ENCODE results near the gene PPP1R9A. TPM values are rescaled to one million over a fixed set of nuclear protein-coding genes. Genes with fewer than 3 reads are reported as not detected.

The PPP1R9A gene
- total RNA-seq, 2 experiments from 2014 or later = not detected

GRCh38 chr7:95102662-95103061, 195.3 kb downstream of the PPP1R9A start:
- no peak for DNase-seq
- Mint-ChIP-seq H3K27me3 (no peaks in the 10 kb centered on the region), H3K36me3 (no peaks in the 10 kb centered on the region), H3K4me3 (no peak overlapping the region), H3K9me3 (no peaks in the 10 kb centered on the region), H3K4me1 (ENCODE audit: low read depth) (no peaks in the 10 kb centered on the region), H3K27ac (no peak overlapping the region)
- intact Hi-C loops (cut with micrococcal nuclease) = no loop called here
- POLR2A ChIA-PET = no interaction called here
- CTCF ChIA-PET = no interaction called here

- Mint-ChIP-seq H3K27me3 (no peaks in the 10 kb centered on the region), H3K36me3 (no peaks in the 10 kb centered on the region), H3K9me3 (no peaks in the 10 kb centered on the region), H3K4me1 (ENCODE audit: low read depth) (no peaks in the 10 kb centered on the region), H3K27ac (no peak overlapping the region), H3K4me3 (no peak overlapping the region)
- CTCF ChIA-PET = interaction anchor here (0.7 kb wide), 1 partner anchor 87 kb away, joined by 3 read pairs; no protein-coding TSS in a partner anchor
- POLR2A ChIA-PET = no interaction called here
- intact Hi-C loops (cut with micrococcal nuclease) = no loop called here
- no peak for DNase-seq
These were observed 197.3 kb downstream of the PPP1R9A start for GRCh38 chr7:95104739-95105138.

GRCh38 chr7:95105627-95106026, 198.2 kb downstream of the PPP1R9A start:
- intact Hi-C loops (cut with micrococcal nuclease) = no loop called here
- POLR2A ChIA-PET = no interaction called here
- CTCF ChIA-PET = no interaction called here
- no peak overlapping the region for H3K27ac Mint-ChIP-seq
- DNase-seq = no peak
- H3K4me1 Mint-ChIP-seq (ENCODE audit: low read depth) = no peaks in the 10 kb centered on the region
- H3K4me3 Mint-ChIP-seq = no peak overlapping the region
- no peaks in the 10 kb centered on the region for H3K27me3 Mint-ChIP-seq
- H3K36me3 Mint-ChIP-seq = no peaks in the 10 kb centered on the region
- no peaks in the 10 kb centered on the region for H3K9me3 Mint-ChIP-seq

- H3K27ac Mint-ChIP-seq = no peak overlapping the region
- H3K9me3 Mint-ChIP-seq = no peaks in the 10 kb centered on the region
- no peaks in the 10 kb centered on the region for H3K27me3 Mint-ChIP-seq
- H3K4me3 Mint-ChIP-seq = no peak overlapping the region
- no peak for DNase-seq
- ChIA-PET CTCF (no interaction called here), POLR2A (no interaction called here)
- intact Hi-C loops (cut with micrococcal nuclease) = no loop called here
- no peaks in the 10 kb centered on the region for H3K36me3 Mint-ChIP-seq
- no peaks in the 10 kb centered on the region for H3K4me1 Mint-ChIP-seq (ENCODE audit: low read depth)
These were observed 199.0 kb downstream of the PPP1R9A start for GRCh38 chr7:95106401-95106800.

GRCh38 chr7:95110707-95111106, 203.3 kb downstream of the PPP1R9A start:
- ChIA-PET POLR2A (no interaction called here), CTCF (no interaction called here)
- peaks cover 3% of the 10 kb centered on the region for H3K27me3 Mint-ChIP-seq
- no peak overlapping the region for H3K4me3 Mint-ChIP-seq
- H3K27ac Mint-ChIP-seq = no peak overlapping the region
- H3K4me1 Mint-ChIP-seq (ENCODE audit: low read depth) = no peaks in the 10 kb centered on the region
- H3K9me3 Mint-ChIP-seq = no peaks in the 10 kb centered on the region
- no peaks in the 10 kb centered on the region for H3K36me3 Mint-ChIP-seq
- intact Hi-C loops (cut with micrococcal nuclease) = no loop called here
- no peak for DNase-seq

GRCh38 chr7:95113590-95113989, 206.2 kb downstream of the PPP1R9A start:
- Mint-ChIP-seq H3K4me1 (ENCODE audit: low read depth) (no peaks in the 10 kb centered on the region), H3K9me3 (no peaks in the 10 kb centered on the region), H3K27ac (no peak overlapping the region), H3K4me3 (no peak overlapping the region), H3K36me3 (no peaks in the 10 kb centered on the region), H3K27me3 (peaks cover 3% of the 10 kb centered on the region)
- intact Hi-C loops (cut with micrococcal nuclease) = no loop called here
- CTCF ChIA-PET = no interaction called here
- DNase-seq = no peak
- POLR2A ChIA-PET = no interaction called here

GRCh38 chr7:95126053-95126709, 218.8 kb downstream of the PPP1R9A start:
- no peaks in the 10 kb centered on the region for H3K27me3 Mint-ChIP-seq
- H3K4me1 Mint-ChIP-seq (ENCODE audit: low read depth) = no peaks in the 10 kb centered on the region
- ChIA-PET CTCF (no interaction called here), POLR2A (no interaction called here)
- intact Hi-C loops (cut with micrococcal nuclease) = no loop called here
- H3K27ac Mint-ChIP-seq = no peak overlapping the region
- no peak for DNase-seq
- no peak overlapping the region for H3K4me3 Mint-ChIP-seq
- no peaks in the 10 kb centered on the region for H3K36me3 Mint-ChIP-seq
- H3K9me3 Mint-ChIP-seq = peaks cover 8% of the 10 kb centered on the region

GRCh38 chr7:95132500-95132899, 225.1 kb downstream of the PPP1R9A start:
- ChIA-PET CTCF (no interaction called here), POLR2A (no interaction called here)
- intact Hi-C loops (cut with micrococcal nuclease) = no loop called here
- peaks cover 10% of the 10 kb centered on the region for H3K9me3 Mint-ChIP-seq
- no peak overlapping the region for H3K4me3 Mint-ChIP-seq
- no peak overlapping the region for H3K27ac Mint-ChIP-seq
- H3K36me3 Mint-ChIP-seq = no peaks in the 10 kb centered on the region
- no peak for DNase-seq
- no peaks in the 10 kb centered on the region for H3K27me3 Mint-ChIP-seq
- H3K4me1 Mint-ChIP-seq (ENCODE audit: low read depth) = no peaks in the 10 kb centered on the region

- H3K9me3 Mint-ChIP-seq = peaks cover 4% of the 10 kb centered on the region
These were observed 232.5 kb downstream of the PPP1R9A start for GRCh38 chr7:95139922-95140321.

GRCh38 chr7:95141755-95142154, 234.4 kb downstream of the PPP1R9A start:
- ChIA-PET POLR2A (no interaction called here), CTCF (no interaction called here)
- Mint-ChIP-seq H3K4me1 (ENCODE audit: low read depth) (no peaks in the 10 kb centered on the region), H3K9me3 (peaks cover 4% of the 10 kb centered on the region), H3K27ac (no peak overlapping the region), H3K27me3 (no peaks in the 10 kb centered on the region), H3K36me3 (no peaks in the 10 kb centered on the region), H3K4me3 (no peak overlapping the region)
- no peak for DNase-seq
- intact Hi-C loops (cut with micrococcal nuclease) = no loop called here

More at GRCh38 chr7:95139922-95140321, 232.5 kb downstream of the PPP1R9A start:
- DNase-seq = no peak
- H3K27me3 Mint-ChIP-seq = no peaks in the 10 kb centered on the region
- intact Hi-C loops (cut with micrococcal nuclease) = no loop called here
- no peaks in the 10 kb centered on the region for H3K4me1 Mint-ChIP-seq (ENCODE audit: low read depth)
- ChIA-PET POLR2A (no interaction called here), CTCF (no interaction called here)
- H3K36me3 Mint-ChIP-seq = no peaks in the 10 kb centered on the region
- no peak overlapping the region for H3K27ac Mint-ChIP-seq
- no peak overlapping the region for H3K4me3 Mint-ChIP-seq

- DNase-seq = no peak
- Mint-ChIP-seq H3K9me3 (no peaks in the 10 kb centered on the region), H3K36me3 (no peaks in the 10 kb centered on the region), H3K27me3 (no peaks in the 10 kb centered on the region), H3K27ac (no peak overlapping the region), H3K4me1 (ENCODE audit: low read depth) (no peaks in the 10 kb centered on the region), H3K4me3 (no peak overlapping the region)
- ChIA-PET CTCF (no interaction called here), POLR2A (no interaction called here)
- intact Hi-C loops (cut with micrococcal nuclease) = no loop called here
These were observed 236.9 kb downstream of the PPP1R9A start for GRCh38 chr7:95144256-95144655.

- Mint-ChIP-seq H3K4me3 (no peak overlapping the region), H3K36me3 (no peaks in the 10 kb centered on the region)
These were observed 248.6 kb downstream of the PPP1R9A start for GRCh38 chr7:95155965-95156364.

GRCh38 chr7:95157381-95157780, 250.0 kb downstream of the PPP1R9A start:
- H3K27me3 Mint-ChIP-seq = no peaks in the 10 kb centered on the region
- no peak overlapping the region for H3K27ac Mint-ChIP-seq
- no peaks in the 10 kb centered on the region for H3K4me1 Mint-ChIP-seq (ENCODE audit: low read depth)
- no peaks in the 10 kb centered on the region for H3K36me3 Mint-ChIP-seq
- ChIA-PET POLR2A (no interaction called here), CTCF (no interaction called here)
- intact Hi-C loops (cut with micrococcal nuclease) = no loop called here
- H3K9me3 Mint-ChIP-seq = peaks cover 3% of the 10 kb centered on the region
- no peak for DNase-seq
- no peak overlapping the region for H3K4me3 Mint-ChIP-seq

More at GRCh38 chr7:95155965-95156364, 248.6 kb downstream of the PPP1R9A start:
- DNase-seq = no peak
- ChIA-PET POLR2A (no interaction called here), CTCF (no interaction called here)
- Mint-ChIP-seq H3K4me1 (ENCODE audit: low read depth) (no peaks in the 10 kb centered on the region), H3K27me3 (no peaks in the 10 kb centered on the region), H3K27ac (no peak overlapping the region), H3K9me3 (peaks cover 3% of the 10 kb centered on the region)
- intact Hi-C loops (cut with micrococcal nuclease) = no loop called here
